ENCODE results near the gene POLD4. TPM values are rescaled to one million over a fixed set of nuclear protein-coding genes. Genes with fewer than 3 reads are reported as not detected.

Gene POLD4
- total and polyA plus RNA-seq, 12 donors = 30.4 to 214 (median 43.5) TPM

DNA sequence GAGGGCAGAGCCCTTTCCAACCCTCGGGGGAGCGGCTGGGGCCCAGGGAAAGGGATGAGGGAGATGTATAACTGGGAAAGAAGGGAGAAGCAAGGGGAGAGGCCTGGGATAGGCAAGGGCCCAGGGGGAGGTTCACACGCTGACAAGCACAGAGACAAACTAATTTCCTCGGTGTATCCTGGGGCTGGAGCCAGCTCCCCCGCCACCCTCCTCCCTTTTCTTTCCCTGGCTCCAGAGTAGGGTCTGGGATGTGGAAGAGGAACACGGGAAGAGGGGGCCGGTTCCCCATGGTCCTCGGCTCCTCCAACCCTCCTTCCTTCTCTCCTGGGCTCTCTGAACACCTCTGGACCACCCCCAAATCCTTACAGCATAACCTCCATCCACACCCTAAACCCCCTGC, 13.2 kb upstream of the POLD4 start:
- Histone ChIP-seq H3K36me3 (peaks cover 0 to 21% (median 0%) of the 10 kb centered on the region in 9 donors), H3K27ac (peak overlapping the region in 3 of 10 donors; percentile 20 to 31 (median 24)), H3K27me3 (no peaks in the 10 kb centered on the region), H3K4me1 (peaks cover 10 to 64% (median 29%) of the 10 kb centered on the region in 9 donors), H3K9me3 (no peaks in the 10 kb centered on the region), H3K4me3 (no peak overlapping the region)
- ATAC-seq (peak in 5 of 8 donors; percentile 13 to 43 (median 37)), DNase-seq (no peak)
- intact Hi-C loops (cut with DNase I) = no loop called here
- no peak for TF ChIP-seq CTCF (IDR thresholded peaks at IDR 0.05)
- WGBS, 2 donors = 27 to 32% methylated on average over 8 of the region's 8 CpGs

GRCh38 chr11:67365736-67366444, 12.5 kb upstream of the POLD4 start:
- Histone ChIP-seq H3K4me3 (no peak overlapping the region), H3K4me1 (peaks cover 10 to 57% (median 25%) of the 10 kb centered on the region in 9 donors), H3K36me3 (peaks cover 0 to 21% (median 0%) of the 10 kb centered on the region in 9 donors), H3K9me3 (no peaks in the 10 kb centered on the region), H3K27me3 (no peaks in the 10 kb centered on the region), H3K27ac (peak overlapping the region in 3 of 10 donors; percentile 20 to 31 (median 24))
- 65 to 67% methylated on average over 14 of the region's 14 CpGs for WGBS, 2 donors
- intact Hi-C loops (cut with DNase I) = no loop called here
- DNase-seq (no peak), ATAC-seq (peak in 1 of 8 donors; percentile 15)
- no peak for TF ChIP-seq CTCF (IDR thresholded peaks at IDR 0.05)

DNA sequence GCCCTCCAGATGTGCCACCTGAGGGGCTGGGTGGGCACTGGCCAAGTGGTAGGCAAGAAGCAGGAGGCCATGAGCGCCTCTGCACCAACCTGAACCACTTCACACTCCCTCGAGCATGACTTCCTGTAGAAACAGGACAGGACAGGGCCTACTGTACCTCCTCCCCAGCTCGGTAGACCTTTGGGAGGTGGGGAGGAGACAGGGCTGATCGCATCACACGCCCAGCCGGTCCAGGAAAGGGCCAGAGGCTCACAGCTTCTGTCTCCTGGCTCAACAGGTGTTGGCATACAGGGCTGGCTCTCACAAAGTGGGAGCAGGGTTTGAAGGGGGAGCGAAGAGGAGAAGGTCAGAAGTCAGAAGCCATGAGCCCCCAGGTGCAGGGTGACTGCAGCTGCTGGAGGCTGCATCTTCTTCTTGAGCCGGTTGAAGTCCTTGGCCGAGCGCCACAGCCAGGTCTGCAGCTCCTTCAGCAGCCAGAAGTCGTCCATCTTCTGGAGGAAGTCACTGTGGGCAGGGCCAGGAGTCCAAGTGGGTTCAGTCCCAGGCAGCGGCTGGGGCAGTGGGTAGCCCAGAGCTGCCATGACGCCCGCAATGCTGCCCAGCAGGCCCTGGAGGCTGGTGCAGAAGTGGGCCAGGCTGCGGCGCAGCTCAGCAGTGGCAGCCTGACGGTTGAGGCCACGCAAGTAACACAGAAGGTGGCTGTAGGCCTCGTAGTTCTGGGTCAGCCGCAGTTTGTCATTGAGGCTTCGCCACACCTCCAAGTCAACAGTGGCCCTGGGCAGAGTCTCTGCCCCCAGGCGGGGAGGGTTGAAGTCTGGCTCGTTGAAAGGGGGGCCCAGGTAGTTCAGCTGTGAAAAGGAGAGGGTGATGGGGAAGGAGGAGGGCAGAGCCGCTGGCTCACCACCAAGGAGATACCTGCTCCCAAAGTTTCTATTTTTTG, 11.7 kb upstream of the POLD4 start:
- TF ChIP-seq CTCF (IDR thresholded peaks at IDR 0.05) = no peak
- Histone ChIP-seq H3K27me3 (no peaks in the 10 kb centered on the region), H3K36me3 (peaks cover 0 to 21% (median 0%) of the 10 kb centered on the region in 9 donors), H3K9me3 (no peaks in the 10 kb centered on the region), H3K4me1 (peaks cover 10 to 49% (median 25%) of the 10 kb centered on the region in 9 donors), H3K4me3 (no peak overlapping the region), H3K27ac (no peak overlapping the region)
- DNase-seq = no peak
- intact Hi-C loops (cut with DNase I) = no loop called here
- no peak for ATAC-seq
- 90 to 93% methylated on average over 24 of the region's 24 CpGs for WGBS, 2 donors

- TF ChIP-seq CTCF (IDR thresholded peaks at IDR 0.05) = no peak
- H3K27ac ChIP-seq = no peak overlapping the region
- ATAC-seq (no peak), DNase-seq (no peak)
- H3K4me1 ChIP-seq = peaks cover 10 to 40% (median 25%) of the 10 kb centered on the region in 9 donors
- intact Hi-C loops (cut with DNase I) = no loop called here
- WGBS, 2 donors = 92 to 100% methylated on average over 3 of the region's 3 CpGs
- no peaks in the 10 kb centered on the region for H3K9me3 ChIP-seq
- no peak overlapping the region for H3K4me3 ChIP-seq
- peaks cover 0 to 21% (median 0%) of the 10 kb centered on the region in 9 donors for H3K36me3 ChIP-seq
- H3K27me3 ChIP-seq = no peaks in the 10 kb centered on the region
These were observed 10.8 kb upstream of the POLD4 start for GRCh38 chr11:67364169-67364568.
